NCI-H69 (cell line): ENCODE measurements around the gene GALP.
"Not testable (repeated sequence)": the region's sequence is repeated elsewhere in the genome, so short reads cannot be mapped to it uniquely, and the experiment has no call there.

Experiments used
- DNase-seq: peaks from one replicate; lab custom pipeline; 2025; lab: John Stamatoyannopoulos, UW

GALP gene

GRCh38 chr19:56148096-56148495 lies 27.7 kb upstream of the GALP start:
- no peak for DNase-seq

DNA sequence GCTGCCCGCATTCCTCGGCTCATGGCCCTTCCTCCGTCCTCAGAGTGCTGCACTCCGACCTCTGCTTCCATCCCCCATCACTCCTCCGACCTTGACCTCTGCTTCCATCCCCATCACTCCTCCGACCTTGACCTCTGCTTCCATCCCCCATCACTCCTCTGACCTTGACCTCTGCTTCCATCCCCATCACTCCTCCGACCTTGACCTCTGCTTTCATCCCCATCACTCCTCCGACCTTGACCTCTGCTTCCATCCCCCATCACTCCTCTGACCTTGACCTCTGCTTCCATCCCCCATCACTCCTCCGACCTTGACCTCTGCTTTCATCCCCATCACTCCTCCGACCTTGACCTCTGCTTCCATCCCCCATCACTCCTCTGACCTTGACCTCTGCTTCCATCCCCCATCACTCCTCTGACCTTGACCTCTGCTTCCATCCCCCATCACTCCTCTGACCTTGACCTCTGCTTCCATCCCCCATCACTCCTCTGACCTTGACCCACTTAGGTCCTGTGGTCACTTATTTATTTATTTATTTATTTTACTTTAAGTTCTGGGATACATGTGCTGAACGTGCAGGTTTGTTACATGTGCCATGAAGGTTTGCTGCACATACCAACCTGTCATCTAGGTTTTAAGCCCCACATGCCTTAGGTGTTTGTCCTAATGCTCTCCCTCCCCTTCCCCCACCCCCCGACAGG lies 26.7 kb upstream of the GALP start:
- DNase-seq = not testable (repeated sequence)

DNA sequence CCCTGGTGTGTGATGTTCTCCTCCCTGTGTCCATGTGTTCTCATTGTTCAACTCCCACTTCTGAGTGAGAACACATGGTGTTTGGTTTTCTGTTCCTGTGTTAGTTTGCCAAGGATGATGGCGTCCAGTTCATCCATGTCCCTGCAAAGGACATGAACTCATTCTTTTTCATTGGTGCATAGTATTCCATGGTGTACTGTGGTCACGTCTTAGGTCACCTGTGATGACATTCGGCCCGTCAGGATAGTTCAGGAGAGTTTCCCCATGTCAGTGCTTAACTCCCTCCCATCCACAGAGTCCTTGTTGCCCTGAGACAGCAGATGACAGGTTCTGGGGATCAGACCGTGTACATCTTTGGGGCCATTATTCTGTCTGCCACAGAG lies 26.2 kb upstream of the GALP start:
- DNase-seq = no peak

DNA sequence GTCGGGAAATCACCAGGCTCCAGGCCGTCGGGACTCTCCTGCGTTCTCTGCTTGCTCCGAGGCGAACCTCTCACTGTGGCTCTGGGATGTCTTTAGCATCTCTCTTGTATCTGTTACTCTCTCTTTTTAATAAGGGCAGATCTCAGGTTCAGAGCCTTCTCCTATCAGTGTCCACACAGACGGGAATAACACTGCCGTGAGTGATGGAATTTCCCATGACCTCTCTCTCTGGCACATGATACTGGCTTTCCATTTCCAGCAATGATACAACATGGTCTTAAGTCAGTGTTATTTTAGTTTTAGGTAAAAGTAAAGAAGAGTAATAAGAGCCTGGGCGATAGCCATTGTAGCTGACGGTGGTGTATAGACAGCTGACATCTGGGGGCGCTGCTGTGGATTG lies 25.4 kb upstream of the GALP start:
- no peak for DNase-seq

DNA sequence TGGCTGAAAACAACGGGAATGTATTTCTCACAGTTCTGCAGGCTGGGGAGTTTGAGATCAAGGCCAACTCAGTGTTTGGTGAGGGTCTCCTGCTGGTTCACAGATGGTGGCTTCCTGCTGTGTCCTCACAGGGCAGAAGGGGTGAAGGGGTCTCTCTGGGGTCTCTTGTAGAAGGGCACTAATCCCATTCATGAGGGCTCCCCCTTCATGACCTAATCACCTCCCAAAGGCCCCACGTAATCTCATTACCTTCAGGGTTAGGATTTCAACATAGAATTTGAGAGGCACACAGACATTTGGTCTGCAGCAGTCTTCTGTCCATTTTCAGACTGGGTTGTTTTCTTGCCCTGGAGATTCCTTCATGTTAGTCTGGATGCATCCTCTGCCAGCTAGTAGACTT lies 23.2 kb upstream of the GALP start:
- no peak for DNase-seq

DNA sequence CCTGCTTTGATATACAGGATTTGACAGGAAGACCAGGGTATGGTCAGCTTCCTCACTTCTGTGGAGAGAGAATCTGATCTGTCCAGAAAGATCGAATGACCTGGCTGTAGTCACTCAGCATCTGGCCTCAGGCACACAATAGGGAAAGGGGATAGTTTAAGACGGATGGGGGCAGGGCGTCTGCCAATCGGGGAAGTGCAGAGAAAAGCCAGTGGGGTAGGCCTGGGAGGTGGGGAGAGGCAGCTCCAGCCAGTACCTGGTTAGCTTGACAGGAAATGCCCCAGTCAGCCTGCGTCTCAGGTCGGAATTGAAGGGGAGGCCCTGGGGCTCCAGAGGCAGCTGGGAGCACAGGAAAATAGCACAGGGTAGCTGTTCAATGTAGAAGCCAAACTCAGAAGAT lies 22.3 kb upstream of the GALP start:
- DNase-seq = no peak

- DNase-seq = no peak
Observed at GRCh38 chr19:56155124-56155687, 20.6 kb upstream of the GALP start.

- DNase-seq = no peak
Observed at GRCh38 chr19:56156768-56157167, 19.0 kb upstream of the GALP start.

DNA sequence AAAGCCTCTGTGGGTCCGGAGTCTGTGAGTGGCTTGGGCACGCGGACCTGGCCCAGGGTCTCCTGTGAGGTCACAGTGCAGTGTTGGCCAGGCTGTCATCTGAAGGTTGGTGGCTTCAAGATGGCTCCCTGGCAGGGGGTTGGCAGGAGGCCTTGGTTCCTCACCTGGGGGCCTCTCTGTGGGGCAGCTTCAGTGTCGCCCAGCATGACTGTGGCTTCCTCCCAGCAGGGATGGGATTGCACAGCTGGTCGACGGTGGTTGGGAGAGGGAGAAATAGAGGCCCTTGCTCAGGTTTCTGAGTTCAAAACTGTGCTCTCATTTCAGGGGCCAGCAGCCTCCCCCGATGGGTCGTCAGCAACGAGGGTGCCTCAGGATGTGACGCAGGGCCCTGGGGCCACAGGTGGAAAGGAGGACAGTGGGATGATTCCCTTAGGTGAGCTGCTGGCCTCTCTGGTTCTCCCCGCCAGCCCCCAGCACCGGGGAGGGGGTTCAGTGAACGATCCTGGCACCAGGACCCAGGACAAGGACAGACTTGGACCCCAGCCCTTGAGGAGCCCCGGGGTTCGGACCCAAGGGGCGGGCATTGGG lies 17.5 kb upstream of the GALP start:
- peak; percentile 40 for DNase-seq

DNA sequence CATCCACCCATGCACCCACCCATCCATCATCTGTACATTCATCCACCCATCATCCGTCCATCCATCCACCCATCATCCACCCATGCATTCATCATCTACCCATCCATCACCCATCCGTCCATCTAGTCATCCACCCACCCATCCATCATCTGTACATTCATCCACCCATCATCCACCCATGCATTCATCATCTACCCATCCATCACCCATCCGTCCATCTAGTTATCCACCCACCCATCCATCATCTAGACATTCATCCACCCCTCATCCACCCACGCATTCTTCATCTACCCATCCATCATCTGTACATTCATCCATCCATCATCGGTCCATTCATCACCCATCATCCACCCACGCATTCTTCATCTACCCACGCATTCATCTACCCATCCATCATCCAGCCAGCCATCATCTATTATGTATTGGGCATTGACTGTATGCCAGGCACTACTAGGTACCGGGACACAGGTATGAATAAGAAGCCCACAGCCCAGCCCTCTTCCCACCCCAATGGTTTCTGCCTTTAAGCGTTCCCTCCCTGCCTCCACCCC lies 16.7 kb upstream of the GALP start:
- no peak for DNase-seq

DNA sequence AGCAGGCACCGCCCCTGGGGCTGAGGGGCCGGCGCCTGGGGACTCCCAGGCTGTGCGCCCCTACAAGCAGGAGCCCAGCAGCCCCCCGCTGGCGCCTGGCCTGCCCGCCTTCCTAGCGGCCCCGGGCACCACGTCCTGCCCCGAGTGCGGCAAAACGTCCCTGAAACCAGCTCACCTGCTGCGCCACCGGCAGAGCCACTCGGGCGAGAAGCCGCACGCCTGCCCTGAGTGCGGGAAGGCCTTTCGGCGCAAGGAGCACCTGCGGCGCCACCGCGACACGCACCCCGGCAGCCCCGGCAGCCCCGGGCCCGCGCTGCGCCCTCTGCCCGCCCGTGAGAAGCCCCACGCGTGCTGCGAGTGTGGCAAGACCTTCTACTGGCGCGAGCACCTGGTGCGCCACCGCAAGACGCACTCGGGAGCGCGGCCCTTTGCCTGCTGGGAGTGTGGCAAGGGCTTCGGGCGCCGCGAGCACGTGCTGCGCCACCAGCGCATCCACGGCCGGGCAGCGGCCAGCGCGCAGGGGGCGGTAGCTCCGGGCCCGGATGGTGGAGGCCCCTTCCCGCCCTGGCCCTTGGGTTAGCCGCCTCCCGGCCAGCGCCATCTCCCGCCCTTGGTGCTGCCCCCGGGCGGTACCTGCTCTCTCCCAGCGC lies 16.1 kb upstream of the GALP start:
- DNase-seq = no peak

DNA sequence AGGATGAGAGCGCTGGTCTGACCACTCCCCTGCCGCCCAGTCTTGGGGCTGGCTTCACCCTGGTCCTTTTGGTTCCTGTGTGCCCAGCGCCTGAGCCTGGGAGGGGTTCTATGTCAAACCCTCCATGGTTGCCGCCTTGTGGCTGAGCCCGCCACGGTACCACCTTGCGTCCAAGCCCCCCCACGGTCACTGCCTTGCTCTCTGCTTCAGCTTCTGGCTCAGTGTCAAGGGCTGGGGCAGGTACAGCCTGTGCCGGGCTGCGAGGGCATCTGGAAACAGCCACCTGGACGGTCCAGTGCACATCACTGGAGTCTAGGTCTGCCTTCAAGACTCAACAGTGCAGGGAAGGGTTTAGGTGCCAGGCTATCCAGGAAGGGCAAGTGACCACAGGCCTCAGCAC lies 14.3 kb upstream of the GALP start:
- no peak for DNase-seq

DNA sequence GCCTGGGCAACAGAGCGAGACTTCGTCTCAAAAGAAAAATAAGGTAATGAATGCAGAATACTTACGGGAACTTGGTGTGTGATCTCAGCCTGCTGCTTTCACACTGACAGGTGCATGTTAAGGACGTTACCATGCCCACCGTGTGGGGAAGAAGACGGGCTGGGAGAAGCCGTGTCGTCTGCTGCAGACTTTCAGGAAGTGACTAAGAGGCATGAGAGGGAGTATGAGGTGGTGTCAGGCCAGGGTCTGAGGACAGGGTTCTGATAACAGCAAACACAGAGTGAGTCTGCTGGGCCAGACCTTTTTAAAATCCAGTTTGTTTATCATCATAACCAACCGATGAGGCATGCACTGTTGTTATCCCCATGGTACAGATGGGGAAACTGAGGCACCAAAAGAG lies 13.6 kb upstream of the GALP start:
- DNase-seq = no peak

- no peak for DNase-seq
Observed at GRCh38 chr19:56163097-56163496, 12.7 kb upstream of the GALP start.

DNA sequence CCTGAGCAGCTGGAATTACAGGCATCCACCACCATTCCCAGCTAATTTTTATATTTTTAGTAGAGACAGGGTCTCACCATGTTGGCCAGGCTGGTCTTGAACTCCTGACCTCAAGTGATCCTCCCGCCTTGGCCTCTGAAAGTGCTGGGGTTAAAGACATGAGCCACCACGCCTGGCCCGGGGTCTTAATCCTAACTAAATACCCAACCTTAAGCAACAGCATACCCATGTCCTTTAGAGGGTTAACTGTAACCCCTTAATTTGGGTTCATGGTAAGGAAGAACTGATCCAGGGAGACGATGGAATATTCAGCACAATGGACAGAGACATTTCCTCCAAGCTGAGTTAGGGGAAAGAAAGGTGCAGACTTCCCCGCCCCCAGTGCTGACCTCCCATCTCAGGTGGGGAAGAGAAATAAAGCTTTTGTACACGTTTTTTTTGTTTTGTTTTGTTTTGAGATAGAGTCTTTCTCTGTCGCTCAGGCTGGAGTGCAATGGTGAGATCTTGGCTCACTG lies 8.7 kb upstream of the GALP start:
- no peak for DNase-seq

DNA sequence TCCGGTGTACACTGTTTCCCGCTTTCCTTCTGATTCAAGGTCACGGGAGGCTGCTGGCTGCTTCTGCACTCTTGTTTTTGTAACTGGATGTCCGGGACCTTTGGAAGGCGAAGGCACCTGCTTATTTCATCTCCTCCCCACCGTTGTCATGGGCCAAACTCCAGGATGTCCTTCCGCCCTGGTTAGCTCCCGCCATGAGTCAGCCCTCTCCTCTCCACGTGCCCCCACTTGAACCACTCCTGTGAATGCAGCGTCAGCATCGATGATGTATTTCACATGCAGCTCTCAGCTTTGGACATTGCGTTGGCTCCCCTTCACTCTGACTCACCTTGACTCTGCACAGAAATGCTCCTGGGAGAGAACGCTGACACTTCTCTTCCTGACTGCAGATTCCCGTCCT lies 5.5 kb upstream of the GALP start:
- DNase-seq = no peak

DNA sequence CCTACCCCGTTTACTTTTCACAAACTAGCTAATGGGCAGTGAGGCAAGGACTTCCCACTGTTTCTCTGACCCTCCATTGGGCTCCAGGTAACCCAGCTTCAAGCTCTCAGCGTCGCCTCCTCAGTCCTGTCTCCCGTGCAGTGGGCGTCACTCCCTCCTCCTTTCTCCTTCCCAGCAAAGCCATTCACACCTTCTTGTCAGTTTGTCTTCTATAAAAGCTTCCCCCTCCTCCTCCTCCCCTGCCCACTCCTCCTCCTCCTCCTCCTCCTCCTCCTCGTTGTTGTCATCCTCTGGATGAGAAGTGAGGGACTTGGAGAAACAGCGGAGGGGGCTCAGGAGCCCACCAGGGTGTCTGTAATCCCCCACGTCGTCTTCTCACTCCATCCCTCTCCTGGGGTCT lies 1.7 kb upstream of the GALP start:
- DNase-seq = no peak

GRCh38 chr19:56174550-56174949 lies 1.3 kb upstream of the GALP start:
- DNase-seq = no peak

GRCh38 chr19:56176310-56176709 lies 502 bp downstream of the GALP start:
- not testable (repeated sequence) for DNase-seq

GRCh38 chr19:56176881-56177280 lies 1.1 kb downstream of the GALP start:
- DNase-seq = peak; percentile 22

- no peak for DNase-seq
Observed at GRCh38 chr19:56177564-56178243, 1.9 kb downstream of the GALP start.

DNA sequence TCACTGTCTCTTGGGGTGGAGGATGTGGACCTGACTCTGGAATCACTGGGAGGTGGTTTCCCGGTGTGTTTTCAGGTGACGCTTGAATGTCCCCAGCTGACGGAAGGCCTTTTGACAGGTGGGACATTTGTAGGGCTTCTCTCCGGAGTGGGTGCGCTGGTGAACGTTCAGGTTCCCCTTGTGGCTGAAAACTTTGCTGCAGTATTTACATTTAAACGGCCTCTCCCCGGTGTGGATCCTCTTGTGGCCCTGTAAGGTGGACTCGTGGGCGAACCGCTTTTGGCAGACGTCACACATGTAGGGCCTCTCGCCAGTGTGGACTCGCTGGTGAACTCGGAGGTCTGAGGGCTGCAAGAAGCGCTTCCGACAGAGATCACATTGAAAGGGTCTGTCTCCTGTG lies 14.0 kb downstream of the GALP start:
- no peak for DNase-seq
